Fibroblast of lung (primary cell): ENCODE results near the gene C16orf92. TPM values are rescaled to one million over a fixed set of nuclear protein-coding genes. Genes with fewer than 3 reads are reported as not detected.

Experiments
- DNase-seq, 2 donors: peaks; one replicate each; pipeline versions ENCODE4 v3.0.0 to v3.0.0-alpha.2; 2010; ENCODE audit warnings: low read depth in 2 of 2
- H2AFZ ChIP-seq: 2 replicates; pipeline ENCODE4 v1.5.1; 2012; ENCODE audit warnings: low read length, control low read depth, inconsistent platforms
- H3K27ac ChIP-seq: 2 replicates; pipeline ENCODE4 v1.5.1; 2011; ENCODE audit warnings: low read length, control low read depth; ENCODE audit not compliant: insufficient read depth
- H3K27me3 ChIP-seq: 2 replicates; pipeline ENCODE4 v1.5.1; 2011; ENCODE audit warnings: mild to moderate bottlenecking, low read length; ENCODE audit not compliant: control insufficient read depth, insufficient read depth
- H3K36me3 ChIP-seq: 2 replicates; pipeline ENCODE4 v1.5.1; 2011; ENCODE audit warnings: low read length; ENCODE audit not compliant: control insufficient read depth, insufficient read depth
- H3K4me1 ChIP-seq: 2 replicates; pipeline ENCODE4 v1.5.1; 2011; ENCODE audit warnings: low read length; ENCODE audit not compliant: control insufficient read depth, insufficient read depth; ENCODE audit errors: extremely low read depth
- H3K4me2 ChIP-seq: 2 replicates; pipeline ENCODE4 v1.5.1; 2011; ENCODE audit warnings: low read length, control low read depth; ENCODE audit not compliant: insufficient read depth; ENCODE audit errors: extremely low read depth
- H3K4me3 ChIP-seq, 4 experiments: fragments of 200-600 bp in 1 of 4; sonication (generic) in 1 of 4; replicated peaks in 1 of 4; 2 replicates each; pipeline ENCODE4 v1.5.1; 2011 to 2016; ENCODE audit warnings: low read length in 4 of 4, low read depth in 3 of 4, mild to moderate bottlenecking in 3 of 4, control low read depth in 2 of 4, inconsistent platforms in 1 of 4, mixed read lengths in 1 of 4; ENCODE audit not compliant: insufficient read depth in 1 of 4; ENCODE audit errors: control extremely low read depth in 1 of 4
- H3K79me2 ChIP-seq: 2 replicates; pipeline ENCODE4 v1.5.1; 2012; ENCODE audit warnings: mild to moderate bottlenecking, low read length, inconsistent platforms; ENCODE audit not compliant: control insufficient read depth, insufficient read depth
- H3K9ac ChIP-seq: 2 replicates; pipeline ENCODE4 v1.5.1; 2011; ENCODE audit warnings: mild to moderate bottlenecking, low read length, control low read depth; ENCODE audit not compliant: insufficient read depth
- H3K9me3 ChIP-seq: 2 replicates; pipeline ENCODE4 v1.5.1; 2012; ENCODE audit warnings: low read depth, low read length; ENCODE audit not compliant: control insufficient read depth, insufficient read depth
- H4K20me1 ChIP-seq: 2 replicates; pipeline ENCODE4 v1.5.1; 2011; ENCODE audit warnings: low read length; ENCODE audit not compliant: control insufficient read depth, insufficient read depth; ENCODE audit errors: extremely low read depth
- CTCF ChIP-seq, 2 donors: IDR thresholded peaks in 1 of 2; conservative IDR thresholded peaks in 1 of 2; 1 replicate in 1 of 2; 2 replicates in 1 of 2; pipeline ENCODE4 v1.5.1; 2011 to 2012; ENCODE audit warnings: low read length in 2 of 2, control low read depth in 1 of 2, inconsistent platforms in 1 of 2, low read depth in 1 of 2, mild to moderate bottlenecking in 1 of 2
- EZH2 ChIP-seq: IDR thresholded peaks from 2 replicates; pipeline ENCODE4 v1.5.1; 2012; ENCODE audit warnings: low read length, control low read depth, mild to moderate bottlenecking; ENCODE audit errors: missing control alignments
- polyA plus RNA-seq, 2 donors: library from polyadenylated mRNA; depleted of rRNA in 1 of 2; stranded (reverse) in 1 of 2; unstranded in 1 of 2; fragments of >200 nt; gene quantifications; 2 replicates each; pipeline ENCODE4 v1.2.1, GENCODE V29; 2011 to 2012; ENCODE audit warnings: missing spikeins in 1 of 2
- total RNA-seq: library from RNA; depleted of rRNA; stranded (reverse); fragments of >200 nt; gene quantifications from 2 replicates; pipeline ENCODE4 v1.2.1, GENCODE V29; 2014

Gene C16orf92
- total and polyA plus RNA-seq, 2 donors (not counting 1 experiment from before 2014, with no cell fraction given) = not detected

GRCh38 chr16:30065943-30066760, 43.2 kb downstream of the C16orf92 start:
- DNase-seq = peak; percentile 62 to 70

GRCh38 chr16:30066761-30067583, 44.0 kb downstream of the C16orf92 start:
- Histone ChIP-seq H3K27me3 (no peaks in the 10 kb centered on the region), H3K4me2 (peak overlapping the region; percentile 90), H3K4me1 (peaks cover 34% of the 10 kb centered on the region), H3K9me3 (no peaks in the 10 kb centered on the region), H3K4me3 (peak overlapping the region; percentile 80 to 97 (median 92)), H3K79me2 (peaks cover 50% of the 10 kb centered on the region), H3K36me3 (peaks cover 36% of the 10 kb centered on the region), H4K20me1 (no peaks in the 10 kb centered on the region), H2AFZ (no peak overlapping the region), H3K9ac (peak overlapping the region; percentile 98), H3K27ac (peak overlapping the region; percentile 99)
- TF ChIP-seq EZH2 (no peak), CTCF (conservative IDR thresholded peaks at IDR 0.05 in 1 of 2, IDR thresholded peaks at IDR 0.05 in 1 of 2; ENCODE audit: low read depth in 1 of 2, low read length in 2 of 2) (no peak)
- DNase-seq = no peak

More at GRCh38 chr16:30065943-30066760, 43.2 kb downstream of the C16orf92 start:
- Histone ChIP-seq H3K9me3 (no peaks in the 10 kb centered on the region), H3K27ac (peak overlapping the region; percentile 99), H3K79me2 (peaks cover 48% of the 10 kb centered on the region), H3K4me2 (peak overlapping the region; percentile 90), H3K4me3 (peak overlapping the region; percentile 80 to 97 (median 92)), H3K36me3 (peaks cover 32% of the 10 kb centered on the region), H4K20me1 (no peaks in the 10 kb centered on the region), H3K27me3 (no peaks in the 10 kb centered on the region), H3K4me1 (peaks cover 34% of the 10 kb centered on the region), H2AFZ (no peak overlapping the region), H3K9ac (peak overlapping the region; percentile 98)
- TF ChIP-seq EZH2 (no peak), CTCF (conservative IDR thresholded peaks at IDR 0.05 in 1 of 2, IDR thresholded peaks at IDR 0.05 in 1 of 2; ENCODE audit: low read depth in 1 of 2, low read length in 2 of 2) (no peak)

- Histone ChIP-seq H2AFZ (no peak overlapping the region), H4K20me1 (no peaks in the 10 kb centered on the region), H3K4me2 (peak overlapping the region; percentile 90), H3K27me3 (no peaks in the 10 kb centered on the region), H3K9ac (peak overlapping the region; percentile 4), H3K36me3 (peaks cover 36% of the 10 kb centered on the region), H3K9me3 (no peaks in the 10 kb centered on the region), H3K27ac (peak overlapping the region; percentile 99), H3K79me2 (peaks cover 50% of the 10 kb centered on the region), H3K4me1 (peaks cover 34% of the 10 kb centered on the region), H3K4me3 (peak overlapping the region; percentile 80 to 97 (median 92))
- TF ChIP-seq CTCF (conservative IDR thresholded peaks at IDR 0.05 in 1 of 2, IDR thresholded peaks at IDR 0.05 in 1 of 2; ENCODE audit: low read depth in 1 of 2, low read length in 2 of 2) (no peak), EZH2 (no peak)
- DNase-seq = no peak
Measured at GRCh38 chr16:30067584-30067916, 44.6 kb downstream of the C16orf92 start.
